Natural killer cell treated with Interleukin-12 subunit alpha and Interleukin-12 subunit beta and Interleukin-15 and Interleukin-18, amount 100 ng/mL, for 72 hours (primary cell): ENCODE measurements around the gene RECQL5. TPM values are rescaled to one million over a fixed set of nuclear protein-coding genes. Genes with fewer than 3 reads are reported as not detected.
A peak's percentile ranks its signal among the peaks of the same experiment; 100 is the strongest.
"Not testable (repeated sequence)": the region's sequence is repeated elsewhere in the genome, so short reads cannot be mapped to it uniquely, and the experiment has no call there.

ENCODE experiments used
- ATAC-seq, 2 donors: fragments of 150-1000 bp; cut with Tn5 transposase in 1 of 2; sonication (Bioruptor Pico), chemical (Tn5 transposase) in 1 of 2; 2 replicates each; pipeline ENCODE4 v1.10.0; 2021
- DNase-seq: peaks from one replicate; pipeline ENCODE4 v3.0.0; 2022; ENCODE audit warnings: low spot score
- H3K27ac Mint-ChIP-seq, 2 donors: 1 replicate in 1 of 2; 2 replicates in 1 of 2; pipeline ENCODE4 v1.8.0; 2022; ENCODE audit warnings: mixed read lengths in 2 of 2, mild to moderate bottlenecking in 1 of 2, moderate library complexity in 1 of 2
- H3K27me3 Mint-ChIP-seq, 2 donors: 1 replicate in 1 of 2; 2 replicates in 1 of 2; pipeline ENCODE4 v1.8.0; 2022; ENCODE audit warnings: mixed read lengths in 2 of 2
- H3K36me3 Mint-ChIP-seq: one replicate; pipeline ENCODE4 v1.8.0; 2022; ENCODE audit warnings: mixed read lengths
- H3K4me1 Mint-ChIP-seq, 2 donors: 1 replicate in 1 of 2; 2 replicates in 1 of 2; pipeline ENCODE4 v1.8.0; 2022; ENCODE audit warnings: low read depth in 2 of 2, mixed read lengths in 2 of 2, mild to moderate bottlenecking in 1 of 2
- H3K4me3 Mint-ChIP-seq: one replicate; pipeline ENCODE4 v1.8.0; 2022; ENCODE audit warnings: mixed read lengths
- H3K9me3 Mint-ChIP-seq: 2 replicates; pipeline ENCODE4 v1.8.0; 2022; ENCODE audit warnings: mixed read lengths
- total RNA-seq, 2 donors: library from RNA; stranded (reverse); gene quantifications; one replicate each; pipeline ENCODE4 v1.2.3, GENCODE V29; 2022

RECQL5 gene
- total RNA-seq, 2 donors from 2014 or later: 32.6 to 59.7 TPM

- Mint-ChIP-seq H3K36me3 (no peaks in the 10 kb centered on the region), H3K9me3 (no peaks in the 10 kb centered on the region), H3K27me3 (no peaks in the 10 kb centered on the region), H3K4me3 (no peak overlapping the region), H3K4me1 (peaks cover 0 to 2% of the 10 kb centered on the region in 2 donors), H3K27ac (no peak overlapping the region)
- peak; percentile 59 for DNase-seq
- no peak for ATAC-seq
Observed at GRCh38 chr17:75639771-75640555, 27.0 kb downstream of the RECQL5 start.

- Mint-ChIP-seq H3K4me1 (peaks cover 0 to 2% of the 10 kb centered on the region in 2 donors), H3K36me3 (no peaks in the 10 kb centered on the region), H3K27ac (no peak overlapping the region), H3K4me3 (no peak overlapping the region), H3K27me3 (no peaks in the 10 kb centered on the region), H3K9me3 (no peaks in the 10 kb centered on the region)
- DNase-seq (peak; percentile 45), ATAC-seq (no peak)
Observed at GRCh38 chr17:75639327-75639726, 27.6 kb downstream of the RECQL5 start.

GRCh38 chr17:75638893-75639292 lies 28.1 kb downstream of the RECQL5 start:
- Mint-ChIP-seq H3K36me3 (no peaks in the 10 kb centered on the region), H3K9me3 (no peaks in the 10 kb centered on the region), H3K27ac (no peak overlapping the region), H3K4me3 (no peak overlapping the region), H3K27me3 (no peaks in the 10 kb centered on the region), H3K4me1 (peaks cover 0 to 4% of the 10 kb centered on the region in 2 donors)
- ATAC-seq (no peak), DNase-seq (peak; percentile 41)

GRCh38 chr17:75638039-75638438 lies 28.9 kb downstream of the RECQL5 start:
- H3K9me3 Mint-ChIP-seq: not testable (repeated sequence)

GRCh38 chr17:75637551-75637950 lies 29.4 kb downstream of the RECQL5 start:
- H3K27ac Mint-ChIP-seq: no peak overlapping the region
- DNase-seq (no peak), ATAC-seq (no peak)
- H3K4me1 Mint-ChIP-seq: peaks cover 0 to 5% of the 10 kb centered on the region in 2 donors
- no peak overlapping the region for H3K4me3 Mint-ChIP-seq
- H3K9me3 Mint-ChIP-seq: no peaks in the 10 kb centered on the region
- H3K36me3 Mint-ChIP-seq: no peaks in the 10 kb centered on the region
- H3K27me3 Mint-ChIP-seq: no peaks in the 10 kb centered on the region

More at GRCh38 chr17:75638039-75638438, 28.9 kb downstream of the RECQL5 start:
- H3K4me3 Mint-ChIP-seq, H3K27ac Mint-ChIP-seq, DNase-seq, H3K4me1 Mint-ChIP-seq, H3K36me3 Mint-ChIP-seq, ATAC-seq, H3K27me3 Mint-ChIP-seq: not testable (repeated sequence)

GRCh38 chr17:75637143-75637538 lies 29.8 kb downstream of the RECQL5 start:
- Mint-ChIP-seq H3K27ac (no peak overlapping the region), H3K4me3 (no peak overlapping the region), H3K4me1 (peaks cover 0 to 3% of the 10 kb centered on the region in 2 donors), H3K9me3 (no peaks in the 10 kb centered on the region), H3K36me3 (no peaks in the 10 kb centered on the region), H3K27me3 (no peaks in the 10 kb centered on the region)
- DNase-seq: no peak
- ATAC-seq: no peak

GRCh38 chr17:75636381-75637142 lies 30.4 kb downstream of the RECQL5 start:
- Mint-ChIP-seq H3K27me3 (no peaks in the 10 kb centered on the region), H3K4me3 (no peak overlapping the region), H3K4me1 (peaks cover 0 to 3% of the 10 kb centered on the region in 2 donors), H3K36me3 (no peaks in the 10 kb centered on the region), H3K27ac (no peak overlapping the region), H3K9me3 (no peaks in the 10 kb centered on the region)
- no peak for ATAC-seq
- DNase-seq: no peak

GRCh38 chr17:75635610-75636202 lies 31.2 kb downstream of the RECQL5 start:
- Mint-ChIP-seq H3K27me3 (no peaks in the 10 kb centered on the region), H3K4me3 (no peak overlapping the region), H3K9me3 (no peaks in the 10 kb centered on the region), H3K36me3 (no peaks in the 10 kb centered on the region), H3K4me1 (peaks cover 0 to 3% of the 10 kb centered on the region in 2 donors), H3K27ac (no peak overlapping the region)
- ATAC-seq (no peak), DNase-seq (no peak)

GRCh38 chr17:75634754-75635609 lies 32.0 kb downstream of the RECQL5 start:
- Mint-ChIP-seq H3K9me3 (no peaks in the 10 kb centered on the region), H3K27me3 (no peaks in the 10 kb centered on the region), H3K36me3 (no peaks in the 10 kb centered on the region), H3K27ac (no peak overlapping the region), H3K4me1 (peaks cover 0 to 3% of the 10 kb centered on the region in 2 donors), H3K4me3 (no peak overlapping the region)
- ATAC-seq (no peak), DNase-seq (no peak)

GRCh38 chr17:75634376-75634740 lies 32.6 kb downstream of the RECQL5 start:
- ATAC-seq (no peak), DNase-seq (peak; percentile 37)
- peaks cover 0 to 3% of the 10 kb centered on the region in 2 donors for H3K4me1 Mint-ChIP-seq
- H3K9me3 Mint-ChIP-seq: no peaks in the 10 kb centered on the region
- H3K27me3 Mint-ChIP-seq: no peaks in the 10 kb centered on the region
- no peaks in the 10 kb centered on the region for H3K36me3 Mint-ChIP-seq
- no peak overlapping the region for H3K27ac Mint-ChIP-seq
- no peak overlapping the region for H3K4me3 Mint-ChIP-seq

- H3K9me3 Mint-ChIP-seq: no peaks in the 10 kb centered on the region
- H3K4me3 Mint-ChIP-seq: no peak overlapping the region
- H3K27me3 Mint-ChIP-seq: no peaks in the 10 kb centered on the region
- no peak overlapping the region for H3K27ac Mint-ChIP-seq
- no peaks in the 10 kb centered on the region for H3K36me3 Mint-ChIP-seq
- DNase-seq (no peak), ATAC-seq (no peak)
- peaks cover 0 to 3% of the 10 kb centered on the region in 2 donors for H3K4me1 Mint-ChIP-seq
Observed at GRCh38 chr17:75633486-75634375, 33.2 kb downstream of the RECQL5 start.

GRCh38 chr17:75632863-75633485 lies 34.0 kb downstream of the RECQL5 start, which contains the start of gene SMIM5:
TSS of gene SMIM5 (plus strand) at chr17:75633434. CDS start at chr17:75640202, 6,768 bp downstream.
- H3K4me3 Mint-ChIP-seq: no peak within 1 kb of the TSS
- peaks cover 0 to 3% of the 10 kb centered on the region in 2 donors for H3K4me1 Mint-ChIP-seq
- H3K9me3 Mint-ChIP-seq: no peaks in the 10 kb centered on the region
- H3K27me3 Mint-ChIP-seq: no peaks in the 10 kb centered on the region
- H3K27ac Mint-ChIP-seq: no peak within 1 kb of the TSS
- DNase-seq: peak; percentile 84
- peak; percentile 77 to 78 for ATAC-seq
- no peaks in the 10 kb centered on the region for H3K36me3 Mint-ChIP-seq
